ENCODE data around the gene AMZ1.
"Not testable (repeated sequence)": the region's sequence is repeated elsewhere in the genome, so short reads cannot be mapped to it uniquely, and the experiment has no call there.

The AMZ1 gene

DNA sequence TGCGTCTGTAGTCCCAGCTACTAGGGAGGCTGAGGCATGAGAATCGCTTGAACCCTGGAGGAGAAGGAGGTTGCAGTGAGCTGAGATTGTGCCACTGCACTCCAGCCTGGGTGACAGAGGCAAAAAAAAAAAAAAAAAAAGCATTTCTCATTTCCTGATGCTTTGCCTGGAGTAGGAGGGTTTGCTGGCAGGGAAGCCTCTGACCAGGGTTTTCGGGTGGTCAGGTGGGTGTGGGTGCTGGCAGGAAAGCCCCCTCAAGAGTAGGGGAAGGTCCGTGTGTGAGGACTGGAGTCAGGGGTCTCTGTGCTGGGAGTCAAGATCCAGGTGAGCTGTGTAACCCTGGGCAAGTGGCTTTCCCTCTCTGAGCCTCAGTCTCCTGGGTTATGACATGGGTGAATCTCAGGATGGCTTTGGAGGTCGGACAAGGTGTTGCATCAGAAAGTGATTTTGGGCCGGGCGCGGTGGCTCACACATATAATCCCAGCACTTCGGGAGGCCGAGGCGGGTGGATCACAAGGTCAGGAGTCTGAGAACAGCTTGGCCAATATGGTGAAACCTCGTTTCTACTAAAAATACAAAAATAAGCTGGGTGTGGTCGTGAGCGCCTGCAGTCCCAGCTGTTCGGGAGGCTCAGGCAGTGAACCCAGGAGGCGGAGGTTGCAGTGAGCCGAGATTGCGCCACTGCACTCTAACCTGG, 3.2 kb downstream of the AMZ1 start:
- no peak for DNase-seq (ENCODE audit: low spot score)

DNA sequence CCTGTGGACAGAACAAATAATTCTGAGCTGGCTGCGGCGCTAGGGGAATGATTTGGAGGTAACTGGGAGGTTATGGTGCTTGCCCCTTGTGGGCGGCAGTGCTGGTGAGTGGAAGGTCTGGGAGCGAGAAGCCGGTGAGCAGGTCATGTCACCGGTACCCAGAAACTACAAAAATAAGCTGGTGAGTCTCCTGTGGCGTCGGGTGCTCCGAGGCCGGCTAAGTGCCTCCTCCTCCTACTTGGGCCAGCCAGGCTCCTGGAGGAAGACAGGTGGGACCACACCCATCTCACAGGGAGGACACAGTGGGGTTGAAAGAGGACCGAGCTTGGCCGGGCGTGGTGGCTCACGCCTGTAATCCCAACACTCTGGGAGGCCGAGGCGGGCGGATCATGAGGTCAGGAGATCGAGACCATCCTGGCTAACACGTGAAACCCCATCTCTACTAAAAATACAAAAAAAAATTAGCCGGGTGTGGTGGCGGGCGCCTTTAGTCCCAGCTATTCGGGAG, 4.0 kb downstream of the AMZ1 start:
- not testable (repeated sequence) for DNase-seq (ENCODE audit: low spot score)

DNA sequence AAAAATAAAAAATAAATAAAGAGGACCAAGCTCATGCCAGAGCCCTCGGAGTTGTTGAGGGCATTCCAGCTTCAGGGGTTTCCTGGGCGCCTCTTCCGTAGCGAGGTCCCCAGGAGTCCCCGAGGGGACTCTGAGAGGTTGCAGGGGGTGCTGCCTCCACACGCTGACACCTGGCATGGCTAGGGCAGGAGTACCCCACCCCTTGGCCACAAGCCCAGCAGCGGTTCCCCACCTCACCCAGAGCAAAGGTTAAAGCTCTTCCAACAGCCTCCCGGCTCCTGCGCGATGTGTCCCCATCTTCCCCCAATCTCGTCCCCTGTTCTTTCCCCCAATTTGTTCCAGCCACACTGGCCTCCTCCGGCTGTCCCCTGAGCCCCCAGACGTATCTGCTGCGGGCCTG, 4.5 kb downstream of the AMZ1 start:
- DNase-seq (ENCODE audit: low spot score) = no peak

DNA sequence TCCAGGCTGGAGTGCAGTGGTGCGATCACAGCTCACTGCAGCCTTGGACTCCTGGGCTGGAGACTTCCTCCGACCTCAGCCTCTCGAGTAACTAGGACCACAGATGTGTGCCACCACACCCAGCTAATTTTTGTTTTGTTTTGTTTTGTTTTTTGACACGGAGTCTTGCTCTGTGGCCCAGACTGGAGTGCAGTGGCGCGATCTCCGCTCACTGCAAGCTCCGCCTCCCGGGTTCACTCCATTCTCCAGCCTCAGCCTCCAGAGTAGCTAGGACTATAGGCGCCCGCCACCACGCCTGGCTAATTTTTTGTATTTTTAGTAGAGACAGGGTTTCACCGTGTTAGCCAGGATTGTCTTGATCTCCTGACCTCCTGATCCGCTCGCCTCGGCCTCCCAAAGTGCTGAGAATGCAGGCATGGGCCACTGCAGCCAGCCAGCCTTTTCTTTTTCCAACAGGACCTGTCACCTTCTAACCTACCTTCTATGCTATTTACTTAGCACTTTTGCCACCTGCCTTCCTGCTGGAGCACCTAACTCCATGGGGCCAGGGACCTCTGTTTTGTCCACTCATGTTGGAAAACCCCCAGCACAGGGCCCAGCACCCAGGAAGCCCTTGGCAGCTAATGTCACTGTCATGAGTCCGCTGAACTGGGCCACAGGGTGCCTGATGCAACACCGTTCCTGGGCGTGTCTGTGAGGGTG, 5.6 kb downstream of the AMZ1 start:
- not testable (repeated sequence) for DNase-seq (ENCODE audit: low spot score)

DNA sequence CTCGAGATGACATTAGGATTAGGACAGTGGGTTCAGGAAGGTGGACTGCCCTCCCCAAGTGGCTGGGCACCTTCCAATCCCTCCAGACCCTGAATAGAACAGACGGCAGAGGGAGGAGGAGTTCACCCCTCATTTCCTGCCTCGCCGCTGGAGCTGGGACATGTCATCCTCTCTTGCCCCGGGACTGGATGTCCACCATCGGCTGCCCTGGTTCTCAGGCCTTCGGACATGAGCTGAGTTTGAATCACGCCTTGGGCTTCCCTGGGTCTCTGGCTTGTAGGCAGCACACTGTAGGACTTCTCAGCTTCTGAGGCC, 6.1 kb downstream of the AMZ1 start:
- not testable (repeated sequence) for DNase-seq (ENCODE audit: low spot score)

DNA sequence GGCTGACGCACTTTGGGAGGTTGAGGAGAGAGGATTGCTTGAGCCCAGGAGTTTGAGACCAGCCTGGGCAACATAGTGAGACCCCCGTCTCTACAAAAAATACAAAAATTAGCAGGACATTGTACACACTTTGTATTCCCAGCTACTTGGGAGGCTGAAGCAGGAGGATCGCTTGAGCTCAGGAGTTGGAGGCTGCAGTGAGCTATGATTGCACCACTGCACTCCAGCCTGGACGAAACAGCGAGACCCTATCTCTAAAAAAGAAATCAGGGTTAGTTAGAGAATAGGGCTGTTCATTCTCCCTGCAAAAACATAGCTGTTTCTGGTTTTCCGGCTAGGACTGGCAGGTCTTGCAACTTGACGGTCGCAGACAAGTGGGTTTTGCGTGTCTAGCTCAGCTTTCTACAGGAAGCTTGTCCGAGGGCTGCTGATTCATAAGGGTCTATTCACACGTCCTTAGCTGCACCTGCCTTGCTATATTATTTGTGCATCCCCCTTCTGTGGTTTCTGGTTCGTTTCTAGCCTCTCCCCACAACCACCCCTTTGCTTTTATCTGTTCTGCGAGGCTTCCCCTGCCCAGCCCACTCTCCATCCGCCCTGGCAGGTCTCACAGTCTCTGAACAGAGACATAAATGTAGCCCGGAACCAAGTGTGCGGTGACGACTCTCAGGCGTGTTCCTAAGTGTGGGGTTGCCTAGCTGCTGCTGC, 10.7 kb downstream of the AMZ1 start:
- peak; percentile 93 for DNase-seq (ENCODE audit: low spot score)

DNA sequence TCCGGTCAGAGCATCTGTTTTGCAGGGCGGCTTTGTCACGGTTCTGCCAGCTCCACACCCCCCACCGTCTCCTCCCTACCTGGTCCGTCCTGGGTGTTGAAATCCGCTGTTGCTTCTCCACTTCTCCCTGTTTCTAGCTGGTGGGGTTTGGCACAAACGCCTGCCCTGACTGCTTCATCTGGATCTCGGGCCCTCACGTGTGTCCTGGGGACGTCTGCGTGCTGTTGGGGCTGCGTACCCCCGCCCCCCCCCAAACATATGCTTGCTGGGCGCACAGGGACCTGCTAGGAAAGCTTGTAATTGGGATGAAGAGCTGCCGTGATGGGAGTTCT, 11.3 kb downstream of the AMZ1 start:
- DNase-seq (ENCODE audit: low spot score) = no peak

DNA sequence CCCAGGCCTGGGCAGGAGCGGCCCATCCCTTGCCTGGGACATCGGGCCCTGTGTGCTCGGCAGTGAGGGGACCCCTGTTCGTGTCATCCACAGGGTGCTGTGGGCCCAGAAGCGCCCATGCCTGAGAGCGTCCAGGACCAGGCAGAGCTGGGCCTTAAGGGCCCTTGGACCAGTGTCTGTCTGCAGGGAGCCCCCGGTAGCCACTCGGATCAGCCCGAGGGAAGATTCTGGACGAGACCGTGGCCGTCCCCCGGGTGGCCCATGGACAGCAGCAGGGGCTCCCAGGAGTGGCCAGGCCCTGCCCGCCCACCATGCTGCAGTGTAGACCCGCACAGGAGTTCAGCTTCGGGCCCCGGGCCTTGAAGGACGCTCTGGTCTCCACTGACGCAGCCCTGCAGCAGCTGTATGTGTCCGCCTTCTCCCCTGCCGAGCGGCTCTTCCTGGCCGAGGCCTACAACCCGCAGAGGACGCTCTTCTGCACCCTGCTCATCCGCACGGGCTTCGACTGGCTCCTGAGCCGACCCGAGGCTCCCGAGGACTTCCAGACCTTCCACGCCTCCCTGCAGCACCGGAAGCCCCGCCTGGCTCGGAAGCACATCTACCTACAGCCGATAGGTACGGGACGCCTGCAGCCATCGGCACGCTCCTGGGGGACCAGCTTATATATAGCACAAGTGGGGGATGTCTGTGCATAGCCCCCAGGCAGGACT, 12.3 kb downstream of the AMZ1 start:
- no peak for DNase-seq (ENCODE audit: low spot score)

DNA sequence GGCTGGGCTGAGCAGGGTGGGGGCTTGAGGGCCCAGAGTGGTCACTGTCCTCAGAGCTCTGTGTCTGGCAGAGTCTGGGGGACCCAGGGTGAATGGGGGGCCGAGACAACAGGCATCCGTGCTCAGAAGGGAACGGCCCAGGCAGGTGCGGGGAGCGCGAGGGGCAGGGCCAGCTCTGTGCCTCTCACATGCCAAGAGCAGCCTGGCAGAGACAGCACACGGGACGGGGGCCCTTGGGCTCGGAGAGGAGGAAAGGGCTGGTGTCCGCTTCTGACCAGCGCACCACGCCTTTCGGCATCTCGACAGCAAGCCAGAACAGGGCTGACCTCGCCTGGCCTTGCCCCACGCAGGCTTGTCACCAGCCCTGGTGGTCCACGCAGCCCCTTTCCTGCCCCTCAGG, 13.4 kb downstream of the AMZ1 start:
- DNase-seq (ENCODE audit: low spot score) = no peak

DNA sequence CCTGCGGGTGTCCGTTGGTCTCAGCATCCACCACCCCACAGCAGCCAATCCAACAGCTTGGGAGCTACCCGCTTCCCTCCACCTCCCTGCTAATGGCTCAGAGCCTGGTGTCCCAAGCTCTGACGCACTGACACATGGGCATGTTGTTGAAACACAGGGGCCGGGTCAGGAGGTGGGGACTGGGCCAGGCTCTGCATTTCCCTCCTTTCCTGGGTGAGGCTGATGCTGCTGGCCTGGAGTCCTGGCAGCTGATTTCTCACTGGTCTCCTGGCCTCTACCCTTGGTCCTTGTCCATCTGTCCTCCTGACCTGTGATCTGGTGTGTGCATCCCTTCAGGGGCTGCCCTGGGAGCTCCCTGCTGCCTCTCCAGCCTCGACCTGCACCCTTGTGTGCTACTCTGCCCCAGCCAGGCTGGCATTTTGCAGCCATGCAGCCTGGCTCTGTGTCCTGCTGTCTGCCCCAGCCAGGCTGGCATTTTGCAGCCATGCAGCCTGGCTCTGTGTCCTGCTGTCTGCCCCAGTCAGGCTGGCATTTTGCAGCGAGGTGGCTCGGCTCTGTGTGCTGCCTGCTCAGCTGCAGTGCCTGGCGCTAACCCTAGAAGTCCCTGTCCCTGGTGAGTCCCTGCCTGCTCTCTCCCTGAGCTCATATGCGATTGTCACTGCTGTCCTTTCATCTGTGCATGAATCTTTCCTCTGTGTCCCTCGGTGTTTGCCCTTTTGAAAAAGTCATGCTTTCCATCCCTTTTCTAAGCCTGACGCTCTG, 14.0 kb downstream of the AMZ1 start:
- no peak for DNase-seq (ENCODE audit: low spot score)

DNA sequence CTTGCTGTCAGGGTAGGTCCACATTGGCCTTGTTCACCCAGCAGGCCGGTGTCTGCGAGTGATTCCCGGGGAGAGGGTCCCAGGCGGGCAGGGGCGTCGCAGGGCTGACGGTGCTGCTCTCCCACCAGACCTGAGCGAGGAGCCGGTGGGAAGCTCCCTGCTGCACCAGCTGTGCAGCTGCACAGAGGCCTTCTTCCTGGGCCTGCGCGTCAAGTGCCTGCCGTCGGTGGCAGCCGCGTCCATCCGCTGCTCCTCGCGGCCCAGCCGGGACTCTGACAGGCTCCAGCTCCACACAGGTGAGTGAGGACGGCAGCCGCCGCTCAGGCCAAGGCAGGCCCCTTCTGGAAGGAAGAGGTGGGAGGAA, 14.6 kb downstream of the AMZ1 start:
- no peak for DNase-seq (ENCODE audit: low spot score)

DNA sequence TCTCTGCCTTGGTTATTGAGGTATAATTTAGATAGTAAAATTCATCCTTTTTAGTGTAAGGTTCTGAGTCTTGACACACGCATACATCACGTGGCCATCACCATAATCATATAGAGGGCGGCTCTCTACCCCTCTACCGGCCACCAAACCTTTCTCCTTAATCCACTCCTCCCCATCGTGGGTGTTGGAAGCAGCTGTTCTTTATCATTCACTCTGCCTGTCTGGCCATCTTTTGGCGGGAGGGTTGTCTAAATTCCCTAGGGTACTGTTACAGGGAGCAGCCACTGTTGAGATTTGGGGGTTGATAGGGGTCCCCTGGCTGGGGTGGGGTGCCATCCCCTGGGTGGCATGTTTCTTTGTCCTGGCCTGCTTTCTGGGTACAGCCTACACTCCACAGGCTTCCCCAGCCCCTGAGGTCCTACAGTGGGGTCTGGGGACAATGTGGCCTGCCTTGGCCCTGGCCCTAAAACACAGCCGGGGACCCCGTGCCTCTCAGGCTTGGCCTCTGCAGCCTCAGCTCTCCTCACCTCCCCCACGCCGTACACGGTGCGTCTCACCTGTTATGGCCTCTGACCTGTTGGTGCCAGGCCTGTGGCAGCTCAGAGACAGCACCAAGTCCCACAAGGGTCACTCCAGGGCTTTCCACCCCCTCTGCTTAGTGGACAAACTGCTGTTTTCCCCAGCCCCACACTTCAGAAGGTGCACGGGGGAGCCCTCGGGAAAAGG, 17.5 kb downstream of the AMZ1 start:
- no peak for DNase-seq (ENCODE audit: low spot score)

DNA sequence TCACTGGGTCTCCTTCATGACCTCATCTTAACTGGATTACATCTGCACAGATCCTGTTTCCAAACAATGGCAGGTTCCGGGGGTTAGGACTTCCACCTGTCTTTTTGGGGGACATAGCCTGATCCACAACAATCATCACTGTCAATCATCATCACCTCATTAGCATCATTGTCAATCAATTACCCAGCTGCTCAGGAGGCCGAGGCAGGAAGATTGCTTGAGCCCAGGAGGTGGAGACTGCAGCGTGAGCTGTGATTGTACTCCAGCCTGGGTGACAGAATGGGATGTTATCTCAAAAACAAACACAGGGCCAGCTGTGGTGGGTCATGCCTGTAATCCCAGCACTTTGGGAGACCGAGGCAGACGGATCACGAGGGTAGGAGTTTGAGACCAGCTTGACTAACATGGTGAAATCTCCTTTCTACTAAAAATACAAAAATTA, 18.7 kb downstream of the AMZ1 start:
- no peak for DNase-seq (ENCODE audit: low spot score)

DNA sequence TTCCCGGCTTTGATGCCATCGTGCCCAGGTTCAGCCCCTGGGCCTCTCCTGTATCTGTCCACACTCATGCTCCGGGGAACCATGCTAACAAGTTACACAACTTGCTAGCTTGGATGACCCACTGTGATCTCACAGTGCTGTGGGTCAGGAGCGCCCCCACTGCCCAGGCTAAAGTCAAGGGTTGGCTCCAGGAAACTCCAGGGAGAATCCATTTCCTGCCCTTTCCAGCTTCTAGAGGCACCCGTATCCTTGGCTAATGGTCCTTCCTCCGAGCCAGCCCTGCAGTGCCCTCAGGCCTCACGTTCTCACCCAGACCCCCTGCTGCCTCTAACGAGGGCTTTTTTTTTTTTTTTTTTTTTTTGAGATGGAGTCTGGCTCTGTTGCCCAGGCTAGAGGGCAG, 19.5 kb downstream of the AMZ1 start:
- DNase-seq (ENCODE audit: low spot score) = no peak

DNA sequence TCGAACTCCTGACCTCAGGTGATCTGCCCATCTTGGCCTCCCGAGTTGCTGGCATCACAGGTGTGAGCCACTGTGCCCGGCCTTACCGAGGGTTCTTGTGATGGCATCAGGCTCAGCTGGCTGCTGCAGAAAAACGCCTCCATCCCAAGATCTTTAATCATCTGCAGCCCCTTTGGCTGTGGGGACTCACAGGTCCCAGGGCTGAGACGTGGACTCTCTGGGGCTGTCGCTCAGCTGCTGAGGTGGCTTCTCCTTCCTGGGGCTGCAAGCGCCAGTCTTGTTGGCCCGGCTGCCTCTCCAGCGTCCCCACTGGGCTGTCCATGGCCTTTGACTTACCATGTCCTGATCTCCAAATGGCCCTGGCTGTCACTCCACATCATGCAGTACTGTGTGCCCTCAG, 20.0 kb downstream of the AMZ1 start:
- DNase-seq (ENCODE audit: low spot score) = no peak

DNA sequence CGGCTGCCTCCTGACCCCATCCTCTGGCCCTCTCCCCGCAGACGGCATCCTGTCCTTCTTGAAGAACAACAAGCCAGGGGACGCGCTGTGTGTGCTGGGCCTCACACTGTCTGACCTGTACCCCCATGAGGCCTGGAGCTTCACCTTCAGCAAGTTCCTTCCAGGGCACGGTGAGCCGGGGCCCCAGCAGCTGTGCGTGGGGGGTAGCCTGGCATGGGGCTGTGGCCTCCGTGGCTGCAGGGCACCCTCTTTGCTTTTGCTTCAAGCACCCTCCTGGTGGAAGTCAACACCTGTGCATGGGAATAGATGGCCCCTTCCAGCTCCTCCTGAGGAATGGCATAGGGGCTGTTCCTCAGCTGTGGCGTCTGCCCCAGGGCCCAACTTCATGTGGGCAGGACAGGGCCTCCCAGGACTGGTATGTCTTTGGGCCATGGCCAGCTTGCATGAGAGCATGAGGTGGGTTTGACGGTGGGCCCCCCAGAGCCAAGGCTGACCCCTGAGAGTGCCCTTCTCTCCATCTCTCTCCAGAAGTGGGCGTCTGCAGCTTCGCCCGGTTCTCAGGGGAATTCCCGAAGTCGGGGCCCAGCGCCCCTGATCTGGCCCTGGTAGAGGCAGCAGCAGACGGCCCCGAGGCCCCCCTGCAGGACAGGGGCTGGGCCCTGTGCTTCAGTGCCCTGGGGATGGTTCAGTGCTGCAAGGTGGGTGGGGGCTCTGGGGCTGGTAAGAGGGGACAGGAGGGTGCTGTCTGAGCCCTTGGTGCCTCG, 20.7 kb downstream of the AMZ1 start:
- DNase-seq (ENCODE audit: low spot score) = no peak

DNA sequence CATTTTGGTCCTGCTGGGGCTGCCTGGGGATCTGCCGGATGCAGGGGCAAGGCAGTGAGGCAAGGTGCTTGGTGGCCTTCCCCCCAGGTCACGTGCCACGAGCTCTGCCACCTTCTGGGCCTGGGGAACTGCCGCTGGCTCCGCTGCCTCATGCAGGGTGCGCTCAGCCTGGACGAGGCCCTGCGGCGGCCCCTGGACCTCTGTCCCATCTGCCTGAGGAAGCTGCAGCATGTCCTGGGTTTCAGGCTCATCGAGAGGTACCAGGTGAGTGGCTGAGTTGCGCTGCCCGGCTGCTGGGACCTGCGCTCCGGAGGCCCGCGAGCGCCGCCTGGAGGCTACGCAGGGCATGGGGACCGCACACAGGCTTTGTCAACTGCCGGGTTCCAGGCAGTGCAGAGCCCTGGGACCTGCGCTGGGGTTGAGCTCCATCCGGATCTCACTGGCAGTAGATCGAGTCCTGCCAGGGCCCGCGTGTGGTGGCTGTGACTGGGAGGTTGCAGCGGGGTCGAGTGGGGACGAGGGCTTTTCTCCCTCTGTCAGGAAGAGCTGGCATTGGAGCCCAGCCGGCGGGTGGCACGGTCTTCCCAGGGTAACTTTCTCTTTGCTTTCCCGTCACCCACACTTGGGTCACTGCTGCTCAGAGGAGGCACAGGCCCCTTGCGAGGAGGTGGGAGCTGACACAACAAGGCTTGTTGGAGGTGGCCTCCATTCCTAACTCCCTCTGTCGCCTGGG, 21.7 kb downstream of the AMZ1 start:
- peak; percentile 88 for DNase-seq (ENCODE audit: low spot score)

DNA sequence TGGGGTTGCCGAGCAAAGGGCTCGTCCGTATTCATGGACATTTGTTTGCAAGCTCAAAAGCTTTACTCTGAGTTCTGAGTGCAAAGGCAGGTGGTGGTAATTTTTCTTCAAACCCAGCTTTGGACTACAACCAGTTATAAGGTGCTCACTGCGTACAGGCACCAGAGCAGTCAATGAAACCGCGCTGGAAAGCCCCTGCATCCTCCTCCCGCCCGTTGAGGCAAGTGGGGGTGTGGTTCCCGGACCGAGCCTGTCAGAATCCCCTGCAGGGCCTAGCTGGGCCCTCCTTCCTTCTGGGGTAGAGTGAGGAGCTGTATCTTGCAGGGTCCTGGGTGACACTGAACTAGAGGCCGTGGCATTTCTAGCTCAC, 22.3 kb downstream of the AMZ1 start:
- DNase-seq (ENCODE audit: low spot score) = peak; percentile 74

DNA sequence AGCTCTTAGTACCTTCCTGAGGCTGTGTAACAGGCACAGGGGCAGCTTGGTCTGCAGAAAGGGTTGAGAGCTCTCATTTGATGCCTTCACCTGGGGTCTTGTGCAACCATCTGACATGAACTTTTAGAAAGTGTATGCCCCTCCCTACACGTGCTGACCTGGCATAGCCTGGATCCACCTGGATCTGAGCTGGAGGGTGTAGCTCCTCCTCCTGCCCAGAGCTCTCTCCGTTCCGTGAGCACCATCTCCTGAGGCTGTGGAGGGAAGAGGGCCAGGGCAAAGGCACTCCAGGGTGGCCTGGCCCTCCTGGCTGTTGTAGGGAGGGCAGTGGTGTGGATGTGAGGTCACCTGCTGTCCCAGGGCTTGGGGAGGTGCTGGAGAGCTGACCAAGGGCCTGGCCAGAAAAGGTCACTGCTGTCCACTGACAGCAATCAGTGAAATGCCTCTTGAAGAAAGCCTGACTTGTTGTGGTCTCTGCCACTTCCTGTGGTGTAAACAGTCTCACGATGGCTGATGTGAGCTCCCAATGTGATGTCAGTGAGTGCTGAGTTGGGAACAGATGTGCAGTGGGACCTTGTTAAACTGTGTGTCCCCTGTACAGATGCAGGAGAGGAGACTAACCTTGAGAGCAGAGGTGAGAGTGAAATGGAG, 23.0 kb downstream of the AMZ1 start:
- DNase-seq (ENCODE audit: low spot score) = peak; percentile 64

Data from activated CD4-positive, alpha-beta T cell treated with anti-CD3 and anti-CD28 coated beads, Interleukin-2, Interleukin-4, amounts not matched to agents 100 ng/mL and 50 ng/mL, durations not matched to agents 16 hours and 8 hours (primary cell).